Caki2 (cell line): ENCODE data around the gene CFDP1. TPM values are rescaled to one million over a fixed set of nuclear protein-coding genes. Genes with fewer than 3 reads are reported as not detected.

Experiments
- DNase-seq: peaks from one replicate; pipeline ENCODE4 v3.0.0-alpha.2; 2015; ENCODE audit warnings: low read depth
- in situ Hi-C: cut with HindIII; loops from 2 replicates; pipeline ENCODE4 v1.10.0; 2016; ENCODE audit warnings: low sequenced_read_pairs, low pct_unique_long_range_greater_than_20kb, mixed read lengths
- total RNA-seq: library from RNA; depleted of rRNA; stranded (reverse); fragments of >200 nt; shearing (Covaris generic); gene quantifications from 2 replicates; pipeline ENCODE4 v1.2.3, GENCODE V29; 2014; ENCODE audit warnings: low replicate concordance

The CFDP1 gene
- total RNA-seq, 1 experiment from 2014 or later: 64.6 TPM

GRCh38 chr16:75264999-75265910 is 168.0 kb downstream of the CFDP1 start:
- in situ Hi-C loops: no loop called here
- no peak for DNase-seq

- no peak for DNase-seq
- in situ Hi-C loops: no loop called here
Measured at GRCh38 chr16:75264457-75264998, 168.8 kb downstream of the CFDP1 start.

- in situ Hi-C loops: no loop called here
- DNase-seq: peak; percentile 43
Measured at GRCh38 chr16:75263963-75264445, 169.3 kb downstream of the CFDP1 start.

- DNase-seq: no peak
- in situ Hi-C loops: no loop called here
Measured at GRCh38 chr16:75263291-75263962, 169.9 kb downstream of the CFDP1 start.

- in situ Hi-C loops: no loop called here
Measured at GRCh38 chr16:75262800-75263127, 170.5 kb downstream of the CFDP1 start.

GRCh38 chr16:75262104-75262799 is 171.1 kb downstream of the CFDP1 start:
- no peak for DNase-seq
- in situ Hi-C loops: no loop called here

More at GRCh38 chr16:75262800-75263127, 170.5 kb downstream of the CFDP1 start:
- DNase-seq: no peak

- in situ Hi-C loops: no loop called here
- no peak for DNase-seq
Measured at GRCh38 chr16:75261590-75262078, 171.7 kb downstream of the CFDP1 start.

GRCh38 chr16:75260851-75261589 is 172.3 kb downstream of the CFDP1 start:
- in situ Hi-C loops: no loop called here
- DNase-seq: no peak

- in situ Hi-C loops: no loop called here
- no peak for DNase-seq
Measured at GRCh38 chr16:75258807-75259141, 174.5 kb downstream of the CFDP1 start.

- in situ Hi-C loops: no loop called here
Measured at GRCh38 chr16:75257886-75258806, 175.2 kb downstream of the CFDP1 start.

GRCh38 chr16:75256696-75257343 is 176.5 kb downstream of the CFDP1 start:
- in situ Hi-C loops: no loop called here
- no peak for DNase-seq

More at GRCh38 chr16:75257886-75258806, 175.2 kb downstream of the CFDP1 start:
- no peak for DNase-seq

- no peak for DNase-seq
- in situ Hi-C loops: no loop called here
Measured at GRCh38 chr16:75256059-75256571, 177.2 kb downstream of the CFDP1 start.

- in situ Hi-C loops: no loop called here
Measured at GRCh38 chr16:75254359-75254837, 178.9 kb downstream of the CFDP1 start.

GRCh38 chr16:75252946-75253911 is 180.1 kb downstream of the CFDP1 start:
- in situ Hi-C loops: no loop called here
- DNase-seq: no peak

More at GRCh38 chr16:75254359-75254837, 178.9 kb downstream of the CFDP1 start:
- peak; percentile 92 for DNase-seq
